Embryonic facial prominence (tissue), 1 donor: ENCODE data around the gene TIPARP.

Experiments used
- DNase-seq: peaks from one replicate; pipeline ENCODE4 v3.0.0-alpha.2; 2016; ENCODE audit errors: extremely low spot score

Gene TIPARP

GRCh38 chr3:156674046-156674910 is at the start of gene TIPARP:
Gene TIPARP, plus strand, starts transcription at chr3:156674590. Its CDS starts 3,108 bp downstream, at chr3:156677698.
- DNase-seq = peak; percentile 94

DNA sequence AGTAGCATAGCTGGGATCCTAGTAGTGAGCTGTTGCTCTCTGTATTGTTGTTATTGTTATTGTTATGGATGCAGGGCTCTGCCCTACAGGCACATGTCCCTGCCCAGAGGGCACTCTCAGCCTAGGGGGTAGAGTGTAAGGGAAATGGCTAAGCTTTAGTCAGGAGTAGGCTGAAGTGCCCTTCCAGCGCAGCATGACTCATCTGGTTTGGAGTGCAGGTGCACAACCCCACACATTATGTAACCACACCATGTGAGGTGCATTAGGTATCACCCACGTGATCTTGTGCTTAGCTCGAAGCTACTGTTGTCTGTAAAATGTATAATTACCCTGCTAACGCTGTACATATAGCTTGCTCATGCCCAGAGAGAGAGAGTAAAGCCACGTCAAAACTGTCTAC is 48.3 kb upstream of the TIPARP start:
- DNase-seq = no peak

GRCh38 chr3:156627946-156628569 is 46.3 kb upstream of the TIPARP start:
- no peak for DNase-seq

GRCh38 chr3:156628836-156629618 is 45.4 kb upstream of the TIPARP start:
- DNase-seq = no peak

- no peak for DNase-seq
Measured at GRCh38 chr3:156630081-156630772, 44.2 kb upstream of the TIPARP start.

DNA sequence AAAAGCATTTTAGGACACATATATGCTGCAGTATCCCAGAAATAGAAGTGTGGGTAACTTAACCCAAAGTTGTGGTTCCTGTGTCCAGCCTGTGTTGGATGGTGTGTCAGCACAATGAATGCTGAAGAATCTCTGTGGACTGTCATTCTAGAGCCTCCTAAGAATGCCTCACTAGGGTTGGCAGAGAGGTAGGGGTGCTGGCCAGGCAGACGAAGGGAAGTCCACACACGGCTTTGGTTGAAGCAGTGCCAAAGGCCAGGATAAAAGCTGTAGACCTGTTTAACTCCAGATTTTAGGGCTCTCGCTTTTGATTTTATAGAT is 43.7 kb upstream of the TIPARP start:
- no peak for DNase-seq

DNA sequence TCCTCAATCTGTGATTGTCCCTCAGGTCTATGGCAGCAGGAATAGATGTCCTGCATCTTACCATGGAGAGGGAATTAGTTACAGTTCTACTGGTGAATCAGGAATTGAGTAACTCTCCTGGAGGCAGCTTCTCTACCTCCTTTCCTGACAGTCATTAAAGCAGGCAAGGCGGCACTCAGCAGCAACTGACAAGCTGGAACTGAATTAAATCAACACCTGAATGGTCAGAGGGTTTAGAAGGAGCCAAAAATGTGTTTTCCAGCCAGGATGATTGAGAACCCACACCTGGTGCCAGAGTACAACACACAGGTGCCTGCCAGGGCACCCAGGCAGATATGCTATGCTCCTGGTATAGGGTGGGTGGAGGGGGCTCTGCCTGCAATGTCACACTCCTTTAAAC is 43.1 kb upstream of the TIPARP start:
- no peak for DNase-seq

DNA sequence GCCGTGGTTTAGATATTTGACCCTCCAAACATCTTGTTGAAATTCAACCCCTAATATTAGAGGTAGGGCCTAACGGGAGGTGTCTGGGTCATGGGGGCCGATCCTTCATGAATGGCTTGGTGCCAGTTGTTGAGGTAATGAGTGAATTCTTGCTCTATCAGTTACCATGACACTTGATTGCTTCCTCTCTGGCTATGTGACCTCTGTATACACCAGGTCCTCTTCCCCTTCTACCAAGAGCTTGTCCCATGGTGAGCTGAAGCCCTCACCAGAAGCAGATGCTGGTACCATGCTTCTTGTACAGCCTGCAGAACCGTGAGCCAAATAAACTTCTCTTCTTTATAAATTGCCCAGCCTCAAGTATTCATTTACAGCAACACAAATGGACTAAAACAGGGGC is 41.8 kb upstream of the TIPARP start:
- DNase-seq = no peak

GRCh38 chr3:156633335-156633734 is 41.1 kb upstream of the TIPARP start:
- no peak for DNase-seq

DNA sequence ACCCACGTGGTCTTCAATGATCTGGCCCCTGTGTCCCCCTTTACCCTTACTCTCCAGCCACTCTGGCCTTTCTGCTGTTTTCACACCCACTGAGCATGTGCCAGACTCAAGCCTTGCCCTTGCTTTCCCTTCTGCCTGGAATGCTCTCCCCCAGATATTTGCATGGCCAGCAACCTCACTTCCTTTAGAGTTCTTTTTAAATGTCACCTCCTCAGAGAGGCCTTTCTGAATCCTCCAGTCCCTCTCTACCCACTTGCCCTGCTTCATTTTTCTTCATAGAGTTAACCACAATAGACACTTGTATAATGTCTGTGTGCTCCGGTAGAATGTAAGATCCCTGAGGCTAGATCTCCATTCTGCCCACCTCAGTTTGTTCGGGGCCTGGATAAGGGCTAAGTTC is 39.4 kb upstream of the TIPARP start:
- DNase-seq = no peak

- DNase-seq = no peak
Measured at GRCh38 chr3:156635973-156636372, 38.4 kb upstream of the TIPARP start.

DNA sequence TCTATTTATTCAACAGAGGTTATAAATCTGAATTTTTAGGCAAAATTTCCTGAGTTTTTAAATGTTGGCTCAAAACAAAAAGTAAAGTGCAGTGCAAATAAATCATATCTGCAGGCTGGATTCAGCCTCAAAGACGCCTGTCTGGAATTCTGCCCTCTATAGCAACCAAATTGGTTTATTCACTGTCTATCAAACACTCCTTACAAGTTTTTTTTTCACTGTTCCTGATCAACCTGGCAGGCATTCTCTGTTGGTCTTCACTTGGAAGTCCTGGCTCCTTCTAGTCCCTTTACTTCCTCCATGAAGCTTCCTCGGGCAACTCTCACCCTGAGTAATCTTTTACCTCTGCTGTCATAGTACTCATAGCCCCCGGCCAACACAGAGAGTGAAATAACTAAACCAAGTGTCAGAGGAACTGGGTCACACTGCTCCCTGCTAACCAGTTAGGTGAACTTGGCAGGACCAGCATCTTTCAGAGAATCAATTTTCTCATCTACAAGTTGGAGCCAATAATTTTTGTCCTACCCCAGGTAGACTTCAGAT is 36.8 kb upstream of the TIPARP start:
- no peak for DNase-seq

GRCh38 chr3:156638271-156638670 is 36.1 kb upstream of the TIPARP start:
- no peak for DNase-seq

DNA sequence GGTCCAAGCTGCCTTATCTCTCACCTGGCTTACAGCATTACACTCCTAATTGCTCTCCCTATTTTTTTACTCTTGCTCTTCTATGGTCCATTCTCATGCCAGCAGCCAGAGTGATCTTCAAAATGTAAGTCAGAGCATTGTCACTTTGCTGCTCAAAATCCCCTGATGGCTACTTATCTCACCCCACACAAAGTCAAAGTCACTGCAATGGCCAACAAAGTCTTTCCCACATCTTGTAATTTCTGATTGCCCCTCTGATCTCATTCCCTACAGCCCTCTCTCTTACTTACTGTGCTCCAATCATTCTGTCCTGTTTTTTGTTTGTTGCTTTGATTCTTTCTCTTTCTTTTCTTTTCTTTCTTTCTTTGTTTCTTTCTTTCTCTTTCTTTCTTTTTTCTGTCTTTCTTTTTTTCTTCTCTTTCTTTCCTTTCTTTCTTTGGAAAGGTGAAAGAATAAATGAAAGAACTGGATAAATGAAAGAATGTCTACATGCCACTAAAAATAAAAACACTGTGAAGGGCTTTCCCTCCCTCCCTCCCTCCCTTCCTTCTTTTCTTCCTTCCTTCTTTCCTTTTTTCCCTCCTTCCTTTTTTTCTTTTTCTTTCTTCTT is 34.9 kb upstream of the TIPARP start:
- no peak for DNase-seq

- DNase-seq = no peak
Measured at GRCh38 chr3:156641618-156641975, 32.8 kb upstream of the TIPARP start.

DNA sequence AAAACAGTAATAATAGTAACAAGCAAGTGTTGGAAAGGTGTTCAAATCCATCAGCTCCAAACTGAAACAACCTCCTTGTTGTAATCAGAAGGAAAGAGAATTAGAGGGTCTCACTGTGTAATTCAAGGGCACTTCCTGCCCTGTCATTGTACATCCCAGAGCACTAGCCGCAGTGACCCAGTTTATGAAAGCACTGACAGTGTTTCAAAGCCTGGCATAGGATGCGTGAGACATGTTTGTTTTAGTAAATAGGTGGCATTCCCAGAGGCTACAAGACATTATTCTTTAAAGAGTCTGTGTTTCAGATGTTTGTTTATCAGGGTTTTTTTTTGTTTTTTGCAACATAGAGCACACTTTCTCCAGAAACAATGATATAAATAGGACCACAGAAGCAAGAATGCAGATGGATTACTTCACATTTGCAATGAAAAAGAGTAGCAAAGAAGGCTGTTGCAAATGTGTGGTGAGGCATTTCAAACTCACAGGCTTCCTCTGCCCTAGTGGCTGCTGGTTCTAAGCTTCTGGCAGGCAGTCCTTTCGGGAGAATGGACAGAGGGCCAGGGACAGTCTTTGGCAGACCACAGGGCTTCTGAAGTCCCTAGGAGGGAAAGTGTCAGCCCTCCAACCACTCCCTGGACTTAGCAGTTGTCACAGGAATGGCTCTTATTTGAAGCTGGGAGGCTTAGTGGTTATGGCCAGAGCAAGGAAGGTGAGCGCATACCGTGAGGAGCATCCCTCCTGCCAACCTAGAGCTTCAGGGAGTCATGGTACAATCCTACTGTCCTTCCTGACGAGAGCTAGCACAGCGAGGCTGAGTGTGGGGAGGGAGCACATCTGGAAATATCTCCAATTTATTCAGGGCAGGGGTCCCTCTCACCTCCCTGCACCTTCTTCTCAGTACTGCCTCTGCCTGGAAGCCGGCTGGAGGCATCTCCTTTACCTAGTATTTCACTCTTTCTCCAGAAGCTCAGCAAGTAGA is 31.4 kb upstream of the TIPARP start:
- DNase-seq = no peak

GRCh38 chr3:156643729-156644389 is 30.5 kb upstream of the TIPARP start:
- DNase-seq = no peak

DNA sequence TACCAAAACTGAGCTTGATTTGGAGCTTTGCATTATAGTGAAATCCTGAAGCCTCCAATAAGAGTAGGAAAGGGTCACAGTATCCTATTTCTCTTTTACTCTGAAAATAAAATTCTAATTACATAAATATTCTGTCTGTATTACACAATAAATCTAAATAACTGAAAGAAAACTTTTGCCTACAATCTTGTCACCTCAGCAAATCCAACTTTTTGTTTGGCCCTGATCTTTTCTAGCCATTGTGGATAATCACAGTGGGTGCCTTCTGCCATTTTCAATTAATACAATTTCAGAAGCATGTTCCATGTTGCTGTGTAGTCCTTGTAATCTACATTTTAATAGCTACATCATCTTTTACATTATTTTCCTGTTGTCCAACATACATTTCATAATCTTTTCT is 29.4 kb upstream of the TIPARP start:
- DNase-seq = no peak

GRCh38 chr3:156646958-156647357 is 27.4 kb upstream of the TIPARP start:
- no peak for DNase-seq

DNA sequence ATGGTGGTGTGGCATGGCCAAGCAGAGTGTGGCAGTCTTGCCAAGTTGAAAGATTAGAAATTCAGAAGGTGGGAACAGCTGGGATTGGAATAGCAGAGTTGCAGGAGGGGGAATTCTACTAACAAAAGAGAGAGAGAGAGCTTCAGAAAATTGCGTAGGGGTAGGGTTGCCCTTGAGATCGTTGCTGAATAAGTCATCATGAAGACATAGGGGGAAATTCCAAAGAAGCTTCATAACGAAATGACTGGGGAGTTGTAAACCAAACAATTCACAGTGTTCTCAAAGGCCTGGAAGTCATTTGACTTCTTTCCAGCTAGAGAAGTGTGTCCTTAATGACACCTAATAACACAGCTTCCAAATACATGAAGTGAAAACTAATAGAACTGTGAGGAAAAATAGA is 26.3 kb upstream of the TIPARP start:
- no peak for DNase-seq
